GM12873 (cell line): ENCODE measurements around the gene SLC16A10.

Experiments
- TF ChIP-seq, protein P1 (sequence below): IDR thresholded peaks from 2 replicates; pipeline ENCODE4 v1.5.1; 2012; ENCODE audit warnings: low read depth, mild to moderate bottlenecking, moderate library complexity, low read length, control low read depth; ENCODE audit not compliant: insufficient read depth; ENCODE audit errors: missing control alignments

SLC16A10 gene

DNA sequence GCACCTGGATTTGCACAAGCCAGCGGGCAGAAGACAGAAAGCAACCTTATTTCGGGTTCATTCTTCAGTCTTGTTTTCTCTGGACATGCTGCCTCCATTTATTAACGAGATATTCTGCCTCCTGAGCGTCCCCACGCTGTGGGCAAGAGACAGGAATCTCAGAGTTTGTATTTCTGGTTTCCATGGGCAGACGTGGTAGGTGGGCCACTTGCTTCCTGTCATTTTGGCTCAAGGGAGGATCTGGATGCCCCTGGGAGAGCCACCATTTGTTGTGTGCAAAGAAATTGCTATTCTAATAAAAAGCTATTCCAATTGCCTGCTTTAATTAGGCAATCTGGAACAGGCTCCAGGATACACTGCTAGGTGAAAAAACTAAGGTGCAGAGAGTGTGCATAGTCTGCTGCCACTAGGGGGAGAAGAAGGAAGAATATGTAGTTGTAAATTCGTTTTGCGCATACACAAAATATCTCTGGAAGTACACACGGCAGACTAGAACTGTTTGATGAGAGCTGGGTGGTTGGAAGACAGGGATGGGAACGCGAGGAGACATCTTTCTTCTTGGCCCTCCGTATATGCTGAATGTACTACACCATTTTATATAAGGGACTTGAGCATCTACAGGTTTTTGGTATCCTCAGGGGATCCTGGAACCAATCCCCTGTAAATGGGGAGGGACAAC, 30.1 kb upstream of the SLC16A10 start:
- TF ChIP-seq, protein P1, sequence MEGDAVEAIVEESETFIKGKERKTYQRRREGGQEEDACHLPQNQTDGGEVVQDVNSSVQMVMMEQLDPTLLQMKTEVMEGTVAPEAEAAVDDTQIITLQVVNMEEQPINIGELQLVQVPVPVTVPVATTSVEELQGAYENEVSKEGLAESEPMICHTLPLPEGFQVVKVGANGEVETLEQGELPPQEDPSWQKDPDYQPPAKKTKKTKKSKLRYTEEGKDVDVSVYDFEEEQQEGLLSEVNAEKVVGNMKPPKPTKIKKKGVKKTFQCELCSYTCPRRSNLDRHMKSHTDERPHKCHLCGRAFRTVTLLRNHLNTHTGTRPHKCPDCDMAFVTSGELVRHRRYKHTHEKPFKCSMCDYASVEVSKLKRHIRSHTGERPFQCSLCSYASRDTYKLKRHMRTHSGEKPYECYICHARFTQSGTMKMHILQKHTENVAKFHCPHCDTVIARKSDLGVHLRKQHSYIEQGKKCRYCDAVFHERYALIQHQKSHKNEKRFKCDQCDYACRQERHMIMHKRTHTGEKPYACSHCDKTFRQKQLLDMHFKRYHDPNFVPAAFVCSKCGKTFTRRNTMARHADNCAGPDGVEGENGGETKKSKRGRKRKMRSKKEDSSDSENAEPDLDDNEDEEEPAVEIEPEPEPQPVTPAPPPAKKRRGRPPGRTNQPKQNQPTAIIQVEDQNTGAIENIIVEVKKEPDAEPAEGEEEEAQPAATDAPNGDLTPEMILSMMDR, result peak; percentile 81

DNA sequence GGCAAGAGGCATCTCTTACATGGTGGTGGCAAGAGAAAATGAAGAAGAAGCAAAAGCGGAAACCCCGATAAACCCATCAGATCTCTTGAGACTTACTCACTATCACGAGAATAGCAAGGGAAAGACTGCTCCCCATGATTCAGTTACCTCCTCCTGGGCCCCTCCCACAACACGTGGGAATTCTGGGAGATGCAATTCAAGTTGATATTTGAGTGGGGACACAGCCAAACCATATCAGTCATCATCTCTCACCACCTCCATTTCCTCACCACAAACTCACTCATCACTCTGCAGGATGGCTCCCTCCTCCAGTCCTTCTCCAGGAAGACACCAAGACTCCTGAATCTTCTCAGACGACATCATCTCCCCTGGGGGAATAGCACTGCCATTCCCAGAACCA, 25.8 kb upstream of the SLC16A10 start:
- TF ChIP-seq, protein P1, result no peak

DNA sequence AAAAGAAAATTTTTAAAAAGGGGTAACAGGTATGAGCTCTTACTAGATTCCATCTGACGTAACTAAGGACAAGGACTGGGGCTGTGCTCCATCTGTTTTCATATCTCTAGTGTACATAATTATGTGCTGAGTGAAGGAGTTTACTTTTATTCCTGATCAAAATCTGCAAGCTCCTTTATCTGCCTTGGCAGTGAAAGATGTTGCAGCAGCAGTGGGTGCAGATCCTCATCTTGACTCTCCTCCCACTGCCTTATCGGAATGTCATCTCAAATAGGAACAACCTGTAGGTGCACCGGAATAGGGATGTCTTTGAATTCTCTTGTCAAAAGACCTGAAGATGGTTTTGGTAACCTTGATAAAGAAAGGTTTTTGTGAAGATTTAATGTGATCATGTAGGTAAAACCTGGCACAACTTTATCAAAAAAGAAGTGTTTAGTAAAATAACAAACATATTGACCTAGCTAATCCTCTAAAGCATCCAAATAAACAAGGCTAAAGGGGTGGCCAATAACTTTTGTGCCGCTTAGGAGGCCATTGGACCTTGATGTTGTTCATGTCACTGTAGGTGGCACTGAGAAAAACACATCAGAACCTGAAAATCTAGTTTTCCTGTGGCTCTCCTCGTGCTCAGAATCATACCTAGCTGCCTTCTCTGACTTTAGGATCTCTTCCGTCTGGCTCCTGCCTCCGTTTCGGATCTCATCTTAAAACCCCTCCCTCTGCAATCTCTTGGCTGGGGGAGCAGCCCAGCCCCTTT, 19.0 kb upstream of the SLC16A10 start:
- TF ChIP-seq, protein P1, result no peak

DNA sequence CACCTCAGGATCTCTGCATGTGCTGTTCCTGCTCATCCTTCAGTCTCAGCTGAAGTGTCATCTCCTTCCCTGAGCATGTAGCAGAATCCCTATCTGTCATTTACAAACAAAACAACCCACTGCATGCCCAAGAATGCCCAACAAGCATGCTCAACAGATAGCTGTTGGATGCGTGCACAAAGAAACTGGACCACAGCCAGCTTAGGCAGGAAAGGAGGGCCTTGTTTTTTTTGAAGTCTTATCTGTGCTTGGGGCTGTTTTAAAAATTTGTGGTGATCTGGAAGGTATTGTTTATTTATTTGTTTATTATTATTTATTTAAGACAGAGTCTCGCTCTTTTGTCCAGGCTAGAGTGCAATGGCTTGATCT, 18.5 kb upstream of the SLC16A10 start:
- TF ChIP-seq, protein P1, result no peak

DNA sequence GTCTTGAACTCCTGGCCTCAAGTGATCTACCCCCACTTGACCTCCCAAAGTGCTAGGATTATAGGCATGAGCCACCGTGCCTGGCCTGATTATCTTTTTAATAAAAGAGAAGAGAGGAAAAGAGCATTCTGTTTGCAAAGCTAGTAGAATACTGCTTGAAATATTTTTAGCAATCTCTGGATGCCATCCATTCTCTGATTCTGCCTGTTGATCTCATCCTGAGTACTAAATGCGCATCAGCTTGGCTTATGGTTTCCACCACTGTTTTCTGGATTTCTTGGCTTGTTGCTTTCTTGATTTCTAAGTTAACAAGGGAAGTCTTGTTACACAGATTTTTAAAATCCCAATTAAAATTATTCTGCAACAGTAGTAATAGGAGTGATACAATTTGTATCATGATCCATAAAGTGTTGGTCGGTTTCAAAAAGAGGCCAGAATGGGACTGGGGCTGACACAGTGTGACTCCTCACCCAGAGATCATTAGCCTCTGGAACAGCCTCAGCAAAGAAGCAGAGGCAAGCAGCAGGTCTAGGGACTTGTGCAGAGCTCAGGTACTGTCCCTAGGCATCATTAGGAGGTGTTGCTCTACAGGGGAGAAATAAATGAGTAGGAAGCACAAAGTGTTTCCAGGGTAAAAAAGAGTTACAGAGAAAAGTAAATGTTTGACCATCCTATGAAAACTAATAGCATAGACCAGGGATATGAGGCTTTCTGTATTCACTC, 17.8 kb upstream of the SLC16A10 start:
- TF ChIP-seq, protein P1, result no peak

DNA sequence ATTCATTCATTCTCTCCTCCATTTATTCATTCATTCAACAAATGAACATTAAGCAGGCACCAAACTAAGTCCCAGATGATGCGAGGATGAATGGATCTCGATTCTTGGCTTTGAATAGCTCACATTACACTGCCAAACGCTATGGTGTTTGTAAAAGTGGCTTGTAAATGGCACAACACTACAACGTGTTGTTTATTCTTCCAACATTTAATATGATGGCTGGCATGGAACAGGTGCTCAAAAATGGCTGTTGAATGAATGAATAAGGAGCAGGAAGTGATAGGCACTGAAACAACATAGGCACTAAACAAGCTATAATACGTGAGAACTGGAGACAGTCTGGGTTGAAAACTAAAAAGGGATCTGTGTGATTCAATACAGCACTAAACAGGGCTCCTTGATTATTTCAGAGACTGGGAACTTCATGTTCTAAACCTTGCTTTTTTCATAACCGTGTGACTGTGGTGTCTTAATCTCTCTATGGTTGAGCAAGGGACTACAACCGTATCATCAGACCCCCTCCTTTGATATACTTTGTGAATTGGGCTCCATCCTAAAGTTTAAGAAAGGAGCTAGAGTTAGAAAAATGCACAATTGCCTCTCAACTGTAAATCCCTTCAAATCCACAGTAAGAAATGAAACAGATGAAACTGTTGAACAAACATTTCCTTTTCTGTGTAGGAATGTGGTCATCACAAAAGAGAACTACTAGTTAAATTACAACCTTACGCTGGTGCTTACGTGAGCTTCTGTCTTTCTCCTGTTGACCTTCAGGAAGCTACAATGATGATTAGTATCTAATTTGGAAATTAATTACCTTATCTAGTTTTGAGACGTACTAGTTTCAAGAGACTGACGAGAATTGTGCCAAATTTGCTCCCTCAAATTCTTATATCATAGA, 16.9 kb upstream of the SLC16A10 start:
- TF ChIP-seq, protein P1, result no peak
